Cardiac muscle cell (in vitro differentiated cells and primary cell): Measurements from ENCODE around the gene ITPKB. TPM values are rescaled to one million over a fixed set of nuclear protein-coding genes. Genes with fewer than 3 reads are reported as not detected.

ENCODE experiments used
- DNase-seq, 2 donors: peaks; one replicate each; pipeline versions ENCODE4 v3.0.0 to v3.0.0-alpha.2; 2010 to 2017; ENCODE audit warnings: low read depth in 1 of 2, low spot score in 1 of 2
- H3K27ac ChIP-seq: fragments of 200-600 bp; sonication (generic); 2 replicates; pipeline ENCODE4 v1.5.1; 2016
- H3K27me3 ChIP-seq: fragments of 200-600 bp; sonication (generic); 2 replicates; pipeline ENCODE4 v1.6.0; 2016; ENCODE audit warnings: control low read depth
- H3K36me3 ChIP-seq: fragments of 200-600 bp; sonication (generic); 2 replicates; pipeline ENCODE4 v1.5.1; 2016; ENCODE audit warnings: control low read depth
- H3K4me1 ChIP-seq: fragments of 200-600 bp; sonication (generic); 2 replicates; pipeline ENCODE4 v1.8.1; 2017; ENCODE audit warnings: low read depth, mild to moderate bottlenecking, mixed run types
- H3K4me3 ChIP-seq: fragments of 200-600 bp; sonication (generic); 2 replicates; pipeline ENCODE4 v1.5.1; 2016; ENCODE audit warnings: mild to moderate bottlenecking
- H3K9me3 ChIP-seq: fragments of 200-600 bp; sonication (generic); 2 replicates; pipeline ENCODE4 v1.5.1; 2017; ENCODE audit warnings: low read depth, mild to moderate bottlenecking, control low read depth
- CTCF ChIP-seq: IDR thresholded peaks from 2 replicates; pipeline ENCODE4 v1.5.1; 2012; ENCODE audit warnings: low read depth, mild to moderate bottlenecking, low read length
- polyA plus RNA-seq: library from polyadenylated mRNA; unstranded; fragments of >200 nt; fragmentation: Nextera tagmentation; extraction: Ambion mirVana; gene quantifications from 2 replicates; pipeline ENCODE4 v1.2.1, GENCODE V29; 2016
- total RNA-seq: library from RNA; depleted of rRNA; stranded (reverse); fragments of >200 nt; gene quantifications from 2 replicates; pipeline ENCODE4 v1.2.3, GENCODE V29; 2016

ITPKB gene
- total and polyA plus RNA-seq, 2 experiments from 2014 or later: 3.8 to 12.0 TPM

GRCh38 chr1:226736908-226737818 is 1.9 kb downstream of the ITPKB start:
- Histone ChIP-seq H3K27ac (no peak overlapping the region), H3K36me3 (no peaks in the 10 kb centered on the region), H3K4me3 (peak overlapping the region; percentile 52), H3K4me1 (peaks cover 5% of the 10 kb centered on the region), H3K9me3 (no peaks in the 10 kb centered on the region), H3K27me3 (peaks cover 73% of the 10 kb centered on the region)
- DNase-seq: peak; percentile 47 to 74
- TF ChIP-seq CTCF: no peak

GRCh38 chr1:226736001-226736907 is 2.8 kb downstream of the ITPKB start:
- Histone ChIP-seq H3K9me3 (no peaks in the 10 kb centered on the region), H3K4me3 (peak overlapping the region; percentile 52), H3K36me3 (no peaks in the 10 kb centered on the region), H3K27ac (no peak overlapping the region), H3K4me1 (peaks cover 5% of the 10 kb centered on the region), H3K27me3 (peaks cover 68% of the 10 kb centered on the region)
- peak in 1 of 2 donors; percentile 25 for DNase-seq
- TF ChIP-seq CTCF: no peak

- no peak for TF ChIP-seq CTCF
- H3K27ac ChIP-seq: no peak overlapping the region
- DNase-seq: no peak
- H3K4me3 ChIP-seq: no peak overlapping the region
- H3K4me1 ChIP-seq: peaks cover 5% of the 10 kb centered on the region
- no peaks in the 10 kb centered on the region for H3K9me3 ChIP-seq
- H3K36me3 ChIP-seq: no peaks in the 10 kb centered on the region
- peaks cover 64% of the 10 kb centered on the region for H3K27me3 ChIP-seq
Measured at GRCh38 chr1:226735576-226735975, 3.5 kb downstream of the ITPKB start.

- Histone ChIP-seq H3K27me3 (peaks cover 55% of the 10 kb centered on the region), H3K4me3 (no peak overlapping the region), H3K4me1 (peaks cover 3% of the 10 kb centered on the region), H3K27ac (no peak overlapping the region), H3K36me3 (no peaks in the 10 kb centered on the region), H3K9me3 (no peaks in the 10 kb centered on the region)
- DNase-seq: no peak
- TF ChIP-seq CTCF: no peak
Measured at GRCh38 chr1:226734611-226735153, 4.4 kb downstream of the ITPKB start.

GRCh38 chr1:226733876-226734275 is 5.2 kb downstream of the ITPKB start:
- H3K9me3 ChIP-seq: no peaks in the 10 kb centered on the region
- no peak overlapping the region for H3K4me3 ChIP-seq
- no peak for TF ChIP-seq CTCF
- no peak for DNase-seq
- peaks cover 51% of the 10 kb centered on the region for H3K27me3 ChIP-seq
- H3K4me1 ChIP-seq: no peaks in the 10 kb centered on the region
- no peak overlapping the region for H3K27ac ChIP-seq
- no peaks in the 10 kb centered on the region for H3K36me3 ChIP-seq
